Adrenal gland (tissue), 5 donors: Measurements from ENCODE around the gene PPP5C.

Source experiments
- CTCF ChIP-seq, 6 experiments: fragments of 450-650 bp in 4 of 6; fragments of 200-600 bp in 2 of 6; sonication (generic) in 1 of 6; IDR thresholded peaks; 1 replicate in 5 of 6; 2 replicates in 1 of 6; pipeline versions ENCODE4 v1.5.1 to v1.8.0; 2016 to 2021; ENCODE audit warnings: antibody characterized with exemption in 6 of 6, mild to moderate bottlenecking in 2 of 6, moderate library complexity in 1 of 6
- POLR2A ChIP-seq, 2 donors: fragments of 450-650 bp; IDR thresholded peaks; one replicate each; pipeline ENCODE4 v1.6.1; 2017; ENCODE audit warnings: antibody characterized with exemption in 2 of 2, mild to moderate bottlenecking in 2 of 2, moderate library complexity in 1 of 2
- donor health status: DM: no; HTN: no; CAD: no.

DNA sequence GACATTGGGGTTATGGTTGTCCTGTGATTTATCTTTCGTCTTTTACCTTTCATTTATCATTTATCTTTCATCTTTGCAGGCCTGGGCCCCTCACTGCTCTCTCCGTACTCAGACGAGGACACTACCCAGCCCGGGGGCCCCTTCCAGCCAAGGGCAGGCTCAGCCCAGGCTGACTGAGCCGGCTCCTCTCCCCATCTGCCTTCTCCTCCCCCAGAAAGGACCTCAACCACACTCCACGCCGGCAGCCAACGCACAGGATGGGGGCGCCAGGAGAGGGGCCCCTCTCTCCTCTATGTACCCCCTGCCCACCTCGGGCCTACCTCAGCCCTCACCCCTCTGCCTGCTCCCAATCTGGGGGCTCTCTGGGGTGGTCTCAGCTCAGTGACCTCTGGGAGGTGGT, 7.4 kb upstream of the PPP5C start:
- no peak for TF ChIP-seq POLR2A (IDR thresholded peaks at IDR 0.05)
- TF ChIP-seq CTCF (IDR thresholded peaks at IDR 0.05): no peak
